Mucosa of rectum (tissue), 2 donors: ENCODE data around the gene ADRA2C.

ENCODE experiments used
- H3K27ac ChIP-seq, 2 donors: one replicate each; pipeline ENCODE4 v1.7.0; 2013; ENCODE audit warnings: inconsistent platforms in 2 of 2, low read depth in 2 of 2, low read length in 2 of 2
- H3K27me3 ChIP-seq, 2 donors: one replicate each; pipeline ENCODE4 v1.7.0; 2013; ENCODE audit warnings: low read length in 2 of 2; ENCODE audit not compliant: control insufficient read depth in 2 of 2, insufficient read depth in 2 of 2
- H3K36me3 ChIP-seq, 2 donors: one replicate each; pipeline ENCODE4 v1.7.0; 2013; ENCODE audit warnings: low read length in 2 of 2; ENCODE audit not compliant: control insufficient read depth in 2 of 2, insufficient read depth in 2 of 2
- H3K4me1 ChIP-seq, 2 donors: one replicate each; pipeline ENCODE4 v1.7.0; 2013; ENCODE audit warnings: low read length in 2 of 2, mild to moderate bottlenecking in 1 of 2; ENCODE audit not compliant: control insufficient read depth in 2 of 2, insufficient read depth in 2 of 2
- H3K4me3 ChIP-seq, 2 donors: one replicate each; pipeline ENCODE4 v1.7.0; 2013; ENCODE audit warnings: low read length in 2 of 2
- H3K9ac ChIP-seq, 2 donors: one replicate each; pipeline ENCODE4 v1.7.0; 2013; ENCODE audit warnings: low read length in 2 of 2, low read depth in 1 of 2, mild to moderate bottlenecking in 1 of 2
- H3K9me3 ChIP-seq, 2 donors: one replicate each; pipeline ENCODE4 v1.7.0; 2013; ENCODE audit warnings: low read length in 2 of 2; ENCODE audit not compliant: control insufficient read depth in 2 of 2
- donor health status: healthy.
- donor health status: Normal muscosa, but diverticular disease.

The ADRA2C gene

GRCh38 chr4:3723232-3723642, 42.9 kb upstream of the ADRA2C start:
- no peak overlapping the region for H3K27ac ChIP-seq
- H3K27me3 ChIP-seq, result peaks cover 8 to 12% of the 10 kb centered on the region in 2 donors
- no peak overlapping the region for H3K4me3 ChIP-seq
- no peak overlapping the region for H3K9ac ChIP-seq
- H3K36me3 ChIP-seq, result no peaks in the 10 kb centered on the region
- peaks cover 0 to 4% of the 10 kb centered on the region in 2 donors for H3K9me3 ChIP-seq
- H3K4me1 ChIP-seq, result no peaks in the 10 kb centered on the region

- H3K36me3 ChIP-seq, result no peaks in the 10 kb centered on the region
- no peak overlapping the region for H3K4me3 ChIP-seq
- no peak overlapping the region for H3K9ac ChIP-seq
- H3K27me3 ChIP-seq, result peaks cover 8 to 15% of the 10 kb centered on the region in 2 donors
- H3K27ac ChIP-seq, result no peak overlapping the region
- no peaks in the 10 kb centered on the region for H3K4me1 ChIP-seq
- H3K9me3 ChIP-seq, result no peaks in the 10 kb centered on the region
Observed at GRCh38 chr4:3724319-3725231, 41.6 kb upstream of the ADRA2C start.

GRCh38 chr4:3725936-3726870, 40.0 kb upstream of the ADRA2C start:
- H3K27ac ChIP-seq, result no peak overlapping the region
- H3K4me1 ChIP-seq, result no peaks in the 10 kb centered on the region
- no peaks in the 10 kb centered on the region for H3K36me3 ChIP-seq
- H3K9ac ChIP-seq, result no peak overlapping the region
- no peaks in the 10 kb centered on the region for H3K9me3 ChIP-seq
- peaks cover 8 to 15% of the 10 kb centered on the region in 2 donors for H3K27me3 ChIP-seq
- no peak overlapping the region for H3K4me3 ChIP-seq

- H3K27ac ChIP-seq, result no peak overlapping the region
- H3K4me3 ChIP-seq, result no peak overlapping the region
- no peaks in the 10 kb centered on the region for H3K36me3 ChIP-seq
- H3K9ac ChIP-seq, result no peak overlapping the region
- H3K27me3 ChIP-seq, result peaks cover 8 to 11% of the 10 kb centered on the region in 2 donors
- no peaks in the 10 kb centered on the region for H3K9me3 ChIP-seq
- H3K4me1 ChIP-seq, result no peaks in the 10 kb centered on the region
Observed at GRCh38 chr4:3727847-3728469, 38.2 kb upstream of the ADRA2C start.

GRCh38 chr4:3729188-3729881, 36.9 kb upstream of the ADRA2C start:
- no peak overlapping the region for H3K27ac ChIP-seq
- no peak overlapping the region for H3K4me3 ChIP-seq
- peaks cover 7 to 8% of the 10 kb centered on the region in 2 donors for H3K27me3 ChIP-seq

GRCh38 chr4:3729882-3730226, 36.3 kb upstream of the ADRA2C start:
- H3K4me1 ChIP-seq, result no peaks in the 10 kb centered on the region
- H3K27me3 ChIP-seq, result peaks cover 2 to 8% of the 10 kb centered on the region in 2 donors
- H3K27ac ChIP-seq, result no peak overlapping the region
- no peak overlapping the region for H3K9ac ChIP-seq
- H3K9me3 ChIP-seq, result no peaks in the 10 kb centered on the region
- no peak overlapping the region for H3K4me3 ChIP-seq
- H3K36me3 ChIP-seq, result no peaks in the 10 kb centered on the region

More at GRCh38 chr4:3729188-3729881, 36.9 kb upstream of the ADRA2C start:
- no peak overlapping the region for H3K9ac ChIP-seq
- H3K9me3 ChIP-seq, result no peaks in the 10 kb centered on the region
- H3K36me3 ChIP-seq, result no peaks in the 10 kb centered on the region
- H3K4me1 ChIP-seq, result no peaks in the 10 kb centered on the region

GRCh38 chr4:3730422-3731190, 35.6 kb upstream of the ADRA2C start:
- no peak overlapping the region for H3K27ac ChIP-seq
- no peak overlapping the region for H3K9ac ChIP-seq
- no peaks in the 10 kb centered on the region for H3K4me1 ChIP-seq
- no peaks in the 10 kb centered on the region for H3K9me3 ChIP-seq
- H3K36me3 ChIP-seq, result no peaks in the 10 kb centered on the region
- H3K27me3 ChIP-seq, result peaks cover 0 to 8% of the 10 kb centered on the region in 2 donors
- no peak overlapping the region for H3K4me3 ChIP-seq

GRCh38 chr4:3732076-3733028, 33.8 kb upstream of the ADRA2C start:
- Histone ChIP-seq H3K9ac (no peak overlapping the region), H3K4me1 (no peaks in the 10 kb centered on the region), H3K27ac (no peak overlapping the region), H3K9me3 (no peaks in the 10 kb centered on the region), H3K36me3 (no peaks in the 10 kb centered on the region), H3K27me3 (peaks cover 0 to 3% of the 10 kb centered on the region in 2 donors), H3K4me3 (no peak overlapping the region)
